H1 (cell line): Measurements from ENCODE around the gene KCTD19. TPM values are rescaled to one million over a fixed set of nuclear protein-coding genes. Genes with fewer than 3 reads are reported as not detected.

Experiments
- CTCF ChIA-PET: fragments of 300-600 bp; sonication (Branson Sonifier 250); formaldehyde crosslinking; loops from one replicate; lab custom pipeline; 2021; ENCODE audit not compliant: partially characterized antibody; lab: Charles Lee
- POLR2A ChIA-PET: fragments of 300-600 bp; sonication (Branson Sonifier 250); formaldehyde crosslinking; loops from one replicate; lab custom pipeline; 2021; ENCODE audit warnings: inconsistent platforms; ENCODE audit not compliant: partially characterized antibody; lab: Charles Lee
- DNase-seq, 2 experiments: peaks; one replicate each; pipeline versions ENCODE4 v3.0.0 to v3.0.0-alpha.2; 2010 to 2022; ENCODE audit warnings: low spot score in 2 of 2, low read depth in 1 of 2, mixed read lengths in 1 of 2
- FAIRE-seq: peaks from 2 replicates; lab custom pipeline; 2011; peaks lifted over from hg19 to GRCh38; lab: Jason Lieb, UNC
- H2AFZ ChIP-seq: 2 replicates; pipeline ENCODE4 v1.8.1; 2012; ENCODE audit warnings: low read length, inconsistent platforms
- H2AK5ac ChIP-seq: 2 replicates; pipeline ENCODE4 v1.6.1; 2013; ENCODE audit warnings: low read depth, low read length
- H2BK120ac ChIP-seq: replicated peaks from 2 replicates; pipeline ENCODE3; 2013; ENCODE audit warnings: low read depth, low read length, inconsistent platforms
- H2BK12ac ChIP-seq: 2 replicates; pipeline ENCODE4 v1.6.1; 2013; ENCODE audit warnings: low read depth, low read length
- H2BK15ac ChIP-seq: 2 replicates; pipeline ENCODE4 v1.6.1; 2013; ENCODE audit warnings: low read length
- H2BK20ac ChIP-seq: 2 replicates; pipeline ENCODE4 v1.6.1; 2013; ENCODE audit warnings: low read length
- H2BK5ac ChIP-seq: 2 replicates; pipeline ENCODE4 v1.6.1; 2013; ENCODE audit warnings: low read depth, low read length
- H3K14ac ChIP-seq: 2 replicates; pipeline ENCODE4 v1.6.1; 2013; ENCODE audit warnings: inconsistent platforms; ENCODE audit not compliant: insufficient read length
- H3K18ac ChIP-seq: 2 replicates; pipeline ENCODE4 v1.6.1; 2013; ENCODE audit warnings: low read length; ENCODE audit errors: extremely low read depth
- H3K23ac ChIP-seq: 2 replicates; pipeline ENCODE4 v1.6.1; 2013; ENCODE audit warnings: inconsistent platforms; ENCODE audit not compliant: insufficient read length
- H3K23me2 ChIP-seq: 2 replicates; pipeline ENCODE4 v1.6.1; 2013; ENCODE audit warnings: low read depth, low read length
- H3K27ac ChIP-seq: 2 replicates; pipeline ENCODE4 v1.6.1; 2011; ENCODE audit warnings: low read depth, low read length, inconsistent platforms
- H3K27me3 ChIP-seq, 4 experiments: replicated peaks in 1 of 4; 1 replicate in 1 of 4; 2 replicates in 3 of 4; pipeline versions ENCODE4 v1.6.1 to v1.8.1; 2011 to 2013; ENCODE audit warnings: low read length in 3 of 4, mild to moderate bottlenecking in 3 of 4, inconsistent platforms in 2 of 4, mixed read lengths in 2 of 4, moderate library complexity in 1 of 4; ENCODE audit not compliant: control insufficient read depth in 3 of 4, insufficient read depth in 3 of 4; ENCODE audit errors: extremely low read depth in 1 of 4
- H3K36me3 ChIP-seq, 4 experiments: 2 replicates each; pipeline versions ENCODE4 v1.6.1 to v1.8.1; 2011 to 2013; ENCODE audit warnings: mild to moderate bottlenecking in 4 of 4, low read length in 3 of 4, moderate library complexity in 2 of 4, control low read depth in 1 of 4, inconsistent platforms in 1 of 4; ENCODE audit not compliant: insufficient read depth in 4 of 4, control insufficient read depth in 2 of 4
- H3K4ac ChIP-seq: replicated peaks from 2 replicates; pipeline ENCODE3; 2013; ENCODE audit warnings: low read length, low read depth, mixed read lengths, inconsistent platforms; ENCODE audit not compliant: insufficient read length
- H3K4me1 ChIP-seq, 4 experiments: replicated peaks in 1 of 4; 1 replicate in 1 of 4; 2 replicates in 3 of 4; pipeline versions ENCODE4 v1.6.1 to v1.8.1; 2011 to 2013; ENCODE audit warnings: low read length in 3 of 4, inconsistent platforms in 2 of 4, mixed read lengths in 1 of 4; ENCODE audit not compliant: insufficient read depth in 4 of 4, control insufficient read depth in 3 of 4
- H3K4me2 ChIP-seq, 2 experiments: 2 replicates each; pipeline versions ENCODE4 v1.6.1 to v1.8.1; 2011 to 2013; ENCODE audit warnings: low read depth in 2 of 2, low read length in 2 of 2, control low read depth in 1 of 2, inconsistent platforms in 1 of 2, mild to moderate bottlenecking in 1 of 2; ENCODE audit not compliant: insufficient read depth in 1 of 2
- H3K4me3 ChIP-seq, 4 experiments: fragments of 200-600, 300-600 bp in 1 of 4; sonication (generic), shearing (Covaris generic), sonication (Bioruptor Twin) in 1 of 4; 2 replicates each; pipeline versions ENCODE4 v1.5.1 to v1.8.1; 2011 to 2016; ENCODE audit warnings: low read length in 4 of 4, low read depth in 3 of 4, control low read depth in 2 of 4, inconsistent platforms in 2 of 4, mild to moderate bottlenecking in 2 of 4, mixed read lengths in 1 of 4, moderate library complexity in 1 of 4; ENCODE audit not compliant: insufficient read depth in 2 of 4; ENCODE audit errors: extremely low read depth in 1 of 4
- H3K56ac ChIP-seq: replicated peaks from 2 replicates; pipeline ENCODE3; 2013; ENCODE audit warnings: low read depth, mild to moderate bottlenecking, mixed read lengths, low read length, inconsistent platforms; ENCODE audit not compliant: insufficient read length
- H3K79me1 ChIP-seq: 2 replicates; pipeline ENCODE4 v1.6.1; 2013; ENCODE audit warnings: low read depth, low read length, control low read depth
- H3K79me2 ChIP-seq, 2 experiments: 2 replicates each; pipeline versions ENCODE4 v1.6.1 to v1.8.1; 2012 to 2013; ENCODE audit warnings: low read length in 2 of 2, mild to moderate bottlenecking in 2 of 2, inconsistent platforms in 1 of 2; ENCODE audit not compliant: insufficient read depth in 2 of 2, control insufficient read depth in 1 of 2
- H3K9ac ChIP-seq, 4 experiments: replicated peaks in 1 of 4; 1 replicate in 1 of 4; 2 replicates in 3 of 4; pipeline versions ENCODE4 v1.6.1 to v1.8.1; 2011 to 2013; ENCODE audit warnings: low read depth in 3 of 4, low read length in 3 of 4, control low read depth in 2 of 4, mild to moderate bottlenecking in 2 of 4, moderate library complexity in 2 of 4, inconsistent platforms in 1 of 4; ENCODE audit errors: extremely low read depth in 1 of 4
- H3K9me3 ChIP-seq, 2 experiments: 2 replicates each; pipeline versions ENCODE4 v1.6.1 to v1.8.1; 2012 to 2013; ENCODE audit warnings: mild to moderate bottlenecking in 2 of 2, moderate library complexity in 2 of 2, control low read depth in 1 of 2, inconsistent platforms in 1 of 2, low read depth in 1 of 2, low read length in 1 of 2, mixed read lengths in 1 of 2; ENCODE audit not compliant: insufficient read depth in 2 of 2
- H4K20me1 ChIP-seq, 2 experiments: replicated peaks in 1 of 2; 2 replicates each; pipeline versions ENCODE3 to v1.8.1; 2011 to 2013; ENCODE audit warnings: inconsistent platforms in 2 of 2, low read length in 2 of 2, mild to moderate bottlenecking in 1 of 2; ENCODE audit not compliant: insufficient read depth in 2 of 2, control insufficient read depth in 1 of 2
- H4K5ac ChIP-seq: 2 replicates; pipeline ENCODE4 v1.6.1; 2013; ENCODE audit warnings: low read length, low read depth, mixed read lengths, inconsistent platforms; ENCODE audit not compliant: insufficient read length
- H4K8ac ChIP-seq: 2 replicates; pipeline ENCODE4 v1.8.0; 2013; ENCODE audit warnings: mild to moderate bottlenecking, moderate library complexity, low read length, inconsistent platforms; ENCODE audit not compliant: insufficient read depth; ENCODE audit errors: extremely low read depth
- H4K91ac ChIP-seq: replicated peaks from 2 replicates; pipeline ENCODE3; 2013; ENCODE audit warnings: low read length, mixed read lengths, inconsistent platforms; ENCODE audit not compliant: insufficient read length
- ASH2L ChIP-seq: fragments of 200-600, 300-600 bp; sonication (generic); IDR thresholded peaks from one replicate; pipeline ENCODE4 v1.7.1; 2017; ENCODE audit warnings: low read length
- BCL11A ChIP-seq, 2 experiments: IDR thresholded peaks; one replicate each; pipeline ENCODE4 v1.6.1; 2011; ENCODE audit warnings: low read depth in 2 of 2, low read length in 2 of 2, mild to moderate bottlenecking in 2 of 2
- BRCA1 ChIP-seq: IDR thresholded peaks from 2 replicates; pipeline ENCODE4 v1.6.1; 2012; ENCODE audit warnings: low read depth, low read length, improper control_type of control experiment
- KDM4A ChIP-seq: IDR thresholded peaks from one replicate; pipeline ENCODE4 v1.7.1; 2012; ENCODE audit warnings: low read depth, mild to moderate bottlenecking, moderate library complexity, low read length, inconsistent platforms; ENCODE audit not compliant: severe bottlenecking
- PHF8 ChIP-seq: fragments of 200-600 bp; sonication (generic); conservative IDR thresholded peaks from 2 replicates; pipeline ENCODE4 v1.7.1; 2012; ENCODE audit warnings: low read depth, mild to moderate bottlenecking, inconsistent platforms, low read length, moderate library complexity
- POLR2A ChIP-seq, 2 experiments: IDR thresholded peaks; 1 replicate in 1 of 2; 2 replicates in 1 of 2; pipeline ENCODE4 v1.6.1; 2011; ENCODE audit warnings: low read depth in 2 of 2, low read length in 2 of 2, mild to moderate bottlenecking in 2 of 2; ENCODE audit errors: control extremely low read depth in 1 of 2
- RBBP5 ChIP-seq: IDR thresholded peaks from 2 replicates; pipeline ENCODE4 v1.7.1; 2012; ENCODE audit warnings: low read depth, mild to moderate bottlenecking, inconsistent platforms, low read length, moderate library complexity, borderline replicate concordance
- SIN3A ChIP-seq, 2 experiments: IDR thresholded peaks in 1 of 2; conservative IDR thresholded peaks in 1 of 2; 2 replicates each; pipeline ENCODE4 v1.6.1; 2011 to 2012; ENCODE audit warnings: low read length in 2 of 2, improper control_type of control experiment in 1 of 2, low read depth in 1 of 2, mild to moderate bottlenecking in 1 of 2
- TAF1 ChIP-seq: IDR thresholded peaks from 2 replicates; pipeline ENCODE4 v1.6.1; 2011; ENCODE audit warnings: mild to moderate bottlenecking, low read depth, low read length
- WGBS, 2 experiments: shearing (Covaris generic) in 1 of 2; methylation state at CpG; one replicate each; pipeline versions ENCODE4 v1.1.6 to v1.1.7; 2013 to 2015; ENCODE audit warnings: low lambda C conversion rate in 2 of 2, mixed read lengths in 2 of 2, inconsistent platforms in 1 of 2, low coverage in 1 of 2, missing lambda C conversion rate in 1 of 2; ENCODE audit not compliant: insufficient replicate concordance in 2 of 2, insufficient coverage in 1 of 2, insufficient read length in 1 of 2; ENCODE audit errors: extremely low coverage in 1 of 2, missing lambda C conversion rate in 1 of 2; 5-methylcytosine and 5-hydroxymethylcytosine counted together
- polyA plus RNA-seq, 7 experiments: library from polyadenylated mRNA; depleted of rRNA in 3 of 7; stranded (reverse) in 5 of 7; unstranded in 2 of 7; fragments of >200 nt in 5 of 7; fragments of 200-250 nt in 2 of 7; gene quantifications; 1 replicate in 5 of 7; 2 replicates in 1 of 7; 4 replicates in 1 of 7; pipeline versions ENCODE4 v1.2.1 to v1.2.3, GENCODE V29; 2011 to 2013; ENCODE audit warnings: missing spikeins in 2 of 7, mixed read lengths in 2 of 7
- total RNA-seq: library from RNA; stranded (reverse); fragmentation: NEBNext Ultra II Directional; extraction: Animal tissue kit (Norgen Biotek cat#: 25700); gene quantifications from 2 replicates; pipeline ENCODE4 v1.2.1, GENCODE V29; 2021
- TF ChIP-seq, protein P1 (sequence below), 3 experiments: IDR thresholded peaks; 1 replicate in 2 of 3; 2 replicates in 1 of 3; pipeline versions ENCODE4 v1.5.1 to v1.6.1; 2011; ENCODE audit warnings: low read length in 3 of 3, mild to moderate bottlenecking in 3 of 3, inconsistent platforms in 2 of 3, low read depth in 1 of 3, moderate library complexity in 1 of 3; ENCODE audit not compliant: insufficient read depth in 1 of 3; ENCODE audit errors: control extremely low read depth in 1 of 3

KCTD19 gene
- total and polyA plus RNA-seq, 2 of the 8 experiments (the other 6 are each of a cell fraction or from before 2014, with no cell fraction given), result 0.06 to 0.24 TPM

DNA sequence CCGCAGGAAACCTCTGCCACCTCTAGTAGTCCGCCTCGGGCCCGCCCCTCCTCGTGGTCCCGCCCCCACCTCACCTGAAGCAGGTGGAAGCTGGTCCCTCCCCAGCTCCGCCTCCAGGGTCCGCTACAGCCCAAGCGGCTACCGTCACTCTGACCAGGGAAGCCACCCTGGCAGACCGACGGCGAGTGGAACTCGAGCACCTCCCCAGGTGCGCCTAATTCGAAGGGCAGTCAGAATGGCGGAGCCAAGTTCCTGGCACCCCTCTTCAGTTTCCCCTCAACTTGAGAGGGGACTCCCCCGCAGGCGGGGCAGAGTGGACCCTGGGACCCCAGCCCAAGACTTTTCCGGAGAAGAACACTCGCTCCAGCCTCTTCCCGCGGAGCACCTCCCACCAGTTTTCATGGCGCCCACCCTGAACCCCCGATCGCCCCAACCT, 79.8 kb downstream of the KCTD19 start:
- H2BK12ac ChIP-seq, result no peak overlapping the region
- no peak overlapping the region for H3K14ac ChIP-seq
- WGBS, 2 experiments, result 0% methylated on average over 9 of the region's 26 CpGs; no CpG with 5 or more reads in 1 of the 2 experiments
- H3K23me2 ChIP-seq, result peaks cover 12% of the 10 kb centered on the region; the same call in 1 of the 2 replicates
- no peaks in the 10 kb centered on the region for H4K20me1 ChIP-seq
- no peaks in the 10 kb centered on the region for H3K36me3 ChIP-seq
- peak overlapping the region; percentile 92 to 95 for H3K4me2 ChIP-seq
- peaks cover 0 to 21% (median 13%) of the 10 kb centered on the region in 4 experiments; a peak in 5 of 7 replicates for H3K27me3 ChIP-seq
- H4K5ac ChIP-seq, result no peak overlapping the region
- H2AFZ ChIP-seq, result no peak overlapping the region
- FAIRE-seq, result no peak
- H3K56ac ChIP-seq, result peak overlapping the region; percentile 64
- peak; percentile 88 to 92 for DNase-seq
- no peak overlapping the region for H3K4ac ChIP-seq
- H2AK5ac ChIP-seq, result no peak overlapping the region
- H2BK15ac ChIP-seq, result no peak overlapping the region
- H3K18ac ChIP-seq, result peak overlapping the region; percentile 83
- peak overlapping the region; percentile 87 for H4K8ac ChIP-seq
- ChIA-PET CTCF (interaction anchor here (0.9 to 2.1 kb wide), 24 partner anchors 8 to 180 kb away, joined by 3 to 12 read pairs (median 5); partner anchors contain the start of genes B3GNT9, ELMO3, KCTD19 and LRRC36), POLR2A (interaction anchor here (1.0 to 6.8 kb wide), 16 partner anchors 12 to 179 kb away, joined by 3 to 111 read pairs (median 4); partner anchors contain the start of genes ELMO3 and TMEM208)
- H3K9ac ChIP-seq, result peak overlapping the region in 3 of 4 experiments; percentile 35 to 66 (median 65); a peak in 5 of 7 replicates
- H3K9me3 ChIP-seq, result no peaks in the 10 kb centered on the region
- peak overlapping the region; percentile 67 to 87 (median 70) for H3K4me3 ChIP-seq
- no peak overlapping the region for H3K23ac ChIP-seq
- peak overlapping the region; percentile 57 for H4K91ac ChIP-seq
- peaks cover 11% of the 10 kb centered on the region for H3K79me1 ChIP-seq
- H2BK20ac ChIP-seq, result no peak overlapping the region
- H3K27ac ChIP-seq, result peak overlapping the region; percentile 85
- peak overlapping the region; percentile 83; the same call in 1 of the 2 replicates for H2BK5ac ChIP-seq
- peaks cover 0 to 21% of the 10 kb centered on the region in 2 experiments; a peak in 2 of 4 replicates for H3K79me2 ChIP-seq
- H2BK120ac ChIP-seq, result no peak overlapping the region
- peaks cover 9 to 30% (median 13%) of the 10 kb centered on the region in 4 experiments for H3K4me1 ChIP-seq
- TF ChIP-seq, protein P1, sequence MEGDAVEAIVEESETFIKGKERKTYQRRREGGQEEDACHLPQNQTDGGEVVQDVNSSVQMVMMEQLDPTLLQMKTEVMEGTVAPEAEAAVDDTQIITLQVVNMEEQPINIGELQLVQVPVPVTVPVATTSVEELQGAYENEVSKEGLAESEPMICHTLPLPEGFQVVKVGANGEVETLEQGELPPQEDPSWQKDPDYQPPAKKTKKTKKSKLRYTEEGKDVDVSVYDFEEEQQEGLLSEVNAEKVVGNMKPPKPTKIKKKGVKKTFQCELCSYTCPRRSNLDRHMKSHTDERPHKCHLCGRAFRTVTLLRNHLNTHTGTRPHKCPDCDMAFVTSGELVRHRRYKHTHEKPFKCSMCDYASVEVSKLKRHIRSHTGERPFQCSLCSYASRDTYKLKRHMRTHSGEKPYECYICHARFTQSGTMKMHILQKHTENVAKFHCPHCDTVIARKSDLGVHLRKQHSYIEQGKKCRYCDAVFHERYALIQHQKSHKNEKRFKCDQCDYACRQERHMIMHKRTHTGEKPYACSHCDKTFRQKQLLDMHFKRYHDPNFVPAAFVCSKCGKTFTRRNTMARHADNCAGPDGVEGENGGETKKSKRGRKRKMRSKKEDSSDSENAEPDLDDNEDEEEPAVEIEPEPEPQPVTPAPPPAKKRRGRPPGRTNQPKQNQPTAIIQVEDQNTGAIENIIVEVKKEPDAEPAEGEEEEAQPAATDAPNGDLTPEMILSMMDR (IDR thresholded peaks at IDR 0.05; ENCODE audit: control extremely low read depth in 1 of 3, insufficient read depth in 1 of 3, low read depth in 1 of 3, low read length in 3 of 3), result peak; percentile 30 to 49 (median 43)
- no peak for TF ChIP-seq BCL11A (IDR thresholded peaks at IDR 0.05; ENCODE audit: low read depth in 2 of 2, low read length in 2 of 2)
- TF ChIP-seq RBBP5, result no peak
- TF ChIP-seq POLR2A (IDR thresholded peaks at IDR 0.05; ENCODE audit: control extremely low read depth in 1 of 2, low read depth in 2 of 2, low read length in 2 of 2), result peak; percentile 57 to 90
- TF ChIP-seq KDM4A, result no peak
- TF ChIP-seq BRCA1, result no peak
- TF ChIP-seq TAF1, result no peak; the same call in none of the 2 replicates
- peak in 1 of 2 experiments; percentile 32; a peak in 1 of 4 replicates for TF ChIP-seq SIN3A (conservative IDR thresholded peaks at IDR 0.05 in 1 of 2, IDR thresholded peaks at IDR 0.05 in 1 of 2; ENCODE audit: low read depth in 1 of 2, low read length in 2 of 2)
- TF ChIP-seq PHF8, result 0 out of 2 replicates have a peak, but pooled peaks have one; percentile 31
- TF ChIP-seq ASH2L, result no peak
